Astrocyte of the spinal cord (primary cell): ENCODE data around the gene SLC46A2.

ENCODE experiments used
- DNase-seq: peaks from one replicate; pipeline ENCODE4 v3.0.0; 2011; ENCODE audit warnings: low read depth, low spot score
- H3K4me3 ChIP-seq: 2 replicates; pipeline ENCODE4 v1.5.1; 2011; ENCODE audit warnings: low read depth, mild to moderate bottlenecking, low read length, moderate library complexity
- CTCF ChIP-seq: IDR thresholded peaks from 2 replicates; pipeline ENCODE4 v1.5.1; 2012; ENCODE audit warnings: low read depth, mild to moderate bottlenecking, low read length, inconsistent platforms
- in situ Hi-C: cut with HindIII; loops from 2 replicates; pipeline ENCODE4 v1.10.0; 2017; ENCODE audit warnings: low sequenced_read_pairs

SLC46A2 gene

GRCh38 chr9:112917047-112917986 is 26.6 kb upstream of the SLC46A2 start:
- in situ Hi-C loops, result no loop called here
- H3K4me3 ChIP-seq, result no peak overlapping the region
- no peak for TF ChIP-seq CTCF
- no peak for DNase-seq

- in situ Hi-C loops, result no loop called here
- no peak for TF ChIP-seq CTCF
- DNase-seq, result no peak
- no peak overlapping the region for H3K4me3 ChIP-seq
Observed at GRCh38 chr9:112914524-112914923, 23.8 kb upstream of the SLC46A2 start.

- H3K4me3 ChIP-seq, result no peak overlapping the region
- in situ Hi-C loops, result no loop called here
- DNase-seq, result no peak
- no peak for TF ChIP-seq CTCF
Observed at GRCh38 chr9:112913326-112913725, 22.6 kb upstream of the SLC46A2 start.

GRCh38 chr9:112912636-112913035 is 22.0 kb upstream of the SLC46A2 start:
- in situ Hi-C loops, result no loop called here

GRCh38 chr9:112911736-112912135 is 21.1 kb upstream of the SLC46A2 start:
- in situ Hi-C loops, result no loop called here
- no peak overlapping the region for H3K4me3 ChIP-seq
- TF ChIP-seq CTCF, result no peak
- DNase-seq, result no peak

More at GRCh38 chr9:112912636-112913035, 22.0 kb upstream of the SLC46A2 start:
- no peak for TF ChIP-seq CTCF
- no peak overlapping the region for H3K4me3 ChIP-seq
- DNase-seq, result no peak

- TF ChIP-seq CTCF, result no peak
- no peak overlapping the region for H3K4me3 ChIP-seq
- no peak for DNase-seq
- in situ Hi-C loops, result no loop called here
Observed at GRCh38 chr9:112905084-112905483, 14.4 kb upstream of the SLC46A2 start.
